NCI-H1694 treated with DMSO at 0.1 percent for 48 hours (cell line): ENCODE measurements around the gene GABRA5.
"Not testable (repeated sequence)": the region's sequence is repeated elsewhere in the genome, so short reads cannot be mapped to it uniquely, and the experiment has no call there.

Experiments used
- DNase-seq: peaks from one replicate; lab custom pipeline; 2025; lab: John Stamatoyannopoulos, UW

The GABRA5 gene

DNA sequence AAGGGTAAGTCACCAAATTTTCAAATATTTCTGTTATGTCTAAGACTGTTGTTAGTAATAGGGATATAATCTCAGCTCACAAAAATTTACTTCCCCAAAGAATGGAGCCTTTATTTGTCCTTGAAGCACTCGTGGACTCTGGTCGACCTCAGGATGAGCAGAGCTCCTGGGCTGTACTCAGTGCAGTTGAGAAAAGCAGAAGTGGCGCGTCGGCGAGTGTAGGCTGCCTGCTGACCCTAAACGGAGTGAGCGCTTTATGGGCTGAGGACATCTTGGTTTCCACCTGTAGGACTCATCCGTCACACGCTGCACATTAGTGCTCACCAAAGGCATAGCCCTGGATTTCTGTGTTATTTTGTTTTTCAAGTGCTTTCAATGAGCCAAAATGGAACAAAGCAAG is 11.0 kb downstream of the GABRA5 start:
- no peak for DNase-seq

DNA sequence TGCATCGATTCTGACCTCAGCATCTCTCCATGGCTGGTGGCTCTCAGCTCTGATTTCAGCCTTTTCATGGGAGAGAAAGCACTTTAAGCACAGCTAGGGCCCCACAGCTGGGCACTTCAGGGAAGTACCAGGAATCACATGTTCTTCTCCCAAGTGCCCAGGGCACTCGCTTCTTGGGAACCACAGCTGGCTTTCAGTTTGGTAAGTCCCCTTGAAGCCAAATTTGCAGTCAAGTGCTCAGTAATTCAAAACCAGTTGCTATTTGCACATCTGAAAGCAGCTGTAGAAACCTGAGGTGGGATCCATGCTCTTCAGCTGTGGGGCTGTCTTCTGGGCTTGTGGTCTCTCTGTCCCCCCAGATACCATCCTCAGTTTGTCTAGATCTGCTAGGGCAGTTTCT is 12.8 kb downstream of the GABRA5 start:
- DNase-seq = no peak

DNA sequence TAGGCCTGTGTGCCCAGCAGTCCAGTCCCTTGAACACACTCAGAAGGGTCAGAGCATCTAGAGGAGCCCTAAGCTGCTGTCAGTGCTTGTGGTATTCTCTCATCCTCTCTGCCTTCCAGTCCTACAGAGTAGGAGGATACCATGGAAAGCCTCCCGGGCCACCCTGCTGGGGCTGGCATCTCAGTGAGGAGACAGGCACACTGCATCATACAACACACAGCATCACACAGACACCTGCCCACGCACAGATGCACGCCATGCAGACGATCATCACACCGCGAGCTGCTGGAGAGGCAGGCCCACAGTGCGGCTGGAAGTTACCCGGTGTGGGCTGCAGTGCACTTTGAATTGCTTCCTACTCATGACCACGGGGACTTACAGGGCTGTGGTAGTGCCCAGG is 15.2 kb downstream of the GABRA5 start:
- DNase-seq = no peak

DNA sequence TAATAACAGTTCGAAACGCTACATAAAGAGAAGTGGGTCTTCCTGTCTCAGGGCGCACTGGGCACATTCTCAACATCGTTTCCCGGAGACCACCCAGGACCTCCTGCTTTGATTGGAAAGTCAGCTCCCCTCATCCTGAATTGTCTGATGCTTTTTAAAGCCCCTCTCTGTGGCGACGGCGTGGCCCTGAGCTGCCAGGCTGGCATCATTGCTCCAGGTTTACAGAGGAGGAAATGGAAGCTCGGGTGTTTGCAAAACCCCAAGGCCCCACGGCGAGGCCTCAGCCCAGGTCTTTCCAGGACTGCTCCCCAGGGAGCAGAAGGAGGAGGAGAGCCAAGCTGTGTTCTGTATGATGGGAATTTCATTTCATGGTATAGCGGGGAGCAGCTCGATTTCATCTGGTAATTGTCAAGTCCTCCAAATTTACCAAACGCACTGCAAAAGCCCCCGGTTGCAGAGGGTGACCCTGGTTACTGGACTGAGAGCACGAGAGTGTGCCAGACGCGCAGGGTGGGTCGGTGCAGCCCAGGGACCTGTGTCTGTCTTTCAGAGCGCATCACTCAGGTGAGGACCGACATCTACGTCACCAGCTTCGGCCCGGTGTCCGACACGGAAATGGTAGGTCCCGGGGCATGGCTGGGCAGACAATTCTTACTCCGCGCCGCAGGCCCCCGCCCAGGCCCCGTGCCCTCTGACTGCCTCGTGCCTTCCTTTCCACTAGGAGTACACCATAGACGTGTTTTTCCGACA is 15.9 kb downstream of the GABRA5 start:
- no peak for DNase-seq

DNA sequence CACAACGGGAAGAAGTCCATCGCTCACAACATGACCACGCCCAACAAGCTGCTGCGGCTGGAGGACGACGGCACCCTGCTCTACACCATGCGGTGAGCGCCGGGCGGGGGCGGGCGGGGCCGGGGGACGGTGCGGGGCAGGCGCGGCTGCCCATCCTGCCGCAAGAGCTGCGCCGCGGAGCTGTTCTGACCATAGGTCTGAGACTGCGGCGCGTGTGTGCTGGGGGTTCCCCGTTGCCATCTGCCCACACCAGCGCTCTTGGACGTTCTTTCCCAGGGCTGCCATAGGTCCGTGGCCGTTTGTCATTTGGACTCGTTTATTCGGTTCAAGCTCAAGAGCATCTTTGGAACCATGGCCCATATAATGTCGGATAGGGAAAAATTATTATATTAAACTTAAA is 16.6 kb downstream of the GABRA5 start:
- no peak for DNase-seq

DNA sequence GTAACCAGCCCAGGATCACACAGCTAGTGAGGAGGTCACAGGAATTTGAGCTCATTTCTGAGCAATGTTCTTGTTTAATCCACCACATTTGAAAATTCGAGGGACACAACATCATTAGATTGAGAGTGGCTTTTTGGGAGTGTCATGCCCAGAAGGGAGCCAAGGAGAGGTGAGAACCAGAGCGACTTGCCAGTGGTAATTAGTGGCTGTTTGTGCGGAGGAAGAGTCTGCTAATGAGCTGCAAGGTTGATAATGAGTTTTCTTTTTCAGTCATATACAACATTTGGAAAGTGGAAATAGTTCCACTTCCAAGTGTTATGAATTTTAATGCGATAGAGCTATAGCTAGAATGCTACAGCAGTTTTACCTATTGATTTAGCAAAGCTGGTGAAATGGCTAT is 19.7 kb downstream of the GABRA5 start:
- DNase-seq = no peak

DNA sequence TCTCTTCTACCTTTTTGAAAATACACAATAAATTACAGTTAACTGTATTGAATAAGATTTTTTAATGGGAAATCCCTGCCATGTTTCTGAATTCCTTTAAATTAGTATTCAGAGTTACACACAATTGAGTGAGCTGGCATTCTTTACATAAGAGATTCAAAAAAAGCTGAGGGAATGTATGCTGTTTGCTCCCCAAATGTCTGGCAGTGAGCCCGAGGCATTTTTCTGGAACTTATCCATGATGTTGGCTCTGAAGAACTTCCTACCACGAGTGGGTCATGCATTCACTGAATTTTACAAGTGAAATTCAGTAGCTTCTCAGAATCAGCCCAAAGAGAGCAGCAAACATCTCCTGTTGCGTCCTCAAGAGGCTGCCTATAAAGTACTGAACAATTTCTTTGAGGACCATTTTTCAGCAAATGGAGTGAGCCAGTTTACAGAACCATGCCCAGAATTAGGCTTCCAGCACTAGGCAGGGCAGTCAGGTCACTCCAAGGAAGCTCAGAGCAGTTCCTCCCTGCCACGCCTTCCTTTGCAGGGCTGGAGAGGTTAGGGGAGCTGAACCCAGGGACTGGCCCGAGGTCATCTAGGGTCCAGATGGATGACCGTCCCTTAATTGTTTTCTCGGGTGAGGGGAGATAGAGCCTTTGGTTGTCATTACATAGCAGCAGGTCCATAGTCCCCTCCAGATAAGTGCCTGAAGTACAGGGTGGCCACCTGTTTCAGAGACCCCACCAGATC is 21.2 kb downstream of the GABRA5 start:
- DNase-seq = no peak

DNA sequence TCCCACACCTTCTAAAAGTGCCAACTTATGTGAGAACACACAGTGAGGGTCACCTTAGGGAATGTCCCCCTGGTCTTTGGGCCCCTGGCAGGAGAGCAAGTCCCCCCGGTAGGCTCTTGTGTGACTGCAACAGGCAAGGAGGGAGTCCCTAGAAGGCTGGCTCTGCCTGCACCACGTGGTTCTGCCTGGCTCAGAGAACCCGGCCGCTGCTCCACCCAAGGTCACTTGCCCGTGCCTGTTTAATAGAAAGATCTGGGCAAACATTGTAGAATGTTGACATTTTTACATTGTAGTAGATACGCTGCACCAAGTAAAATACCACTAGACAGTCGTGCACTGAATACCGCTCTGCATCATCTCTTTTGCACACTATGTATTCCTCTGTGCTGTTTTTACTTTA is 21.9 kb downstream of the GABRA5 start:
- DNase-seq = no peak

DNA sequence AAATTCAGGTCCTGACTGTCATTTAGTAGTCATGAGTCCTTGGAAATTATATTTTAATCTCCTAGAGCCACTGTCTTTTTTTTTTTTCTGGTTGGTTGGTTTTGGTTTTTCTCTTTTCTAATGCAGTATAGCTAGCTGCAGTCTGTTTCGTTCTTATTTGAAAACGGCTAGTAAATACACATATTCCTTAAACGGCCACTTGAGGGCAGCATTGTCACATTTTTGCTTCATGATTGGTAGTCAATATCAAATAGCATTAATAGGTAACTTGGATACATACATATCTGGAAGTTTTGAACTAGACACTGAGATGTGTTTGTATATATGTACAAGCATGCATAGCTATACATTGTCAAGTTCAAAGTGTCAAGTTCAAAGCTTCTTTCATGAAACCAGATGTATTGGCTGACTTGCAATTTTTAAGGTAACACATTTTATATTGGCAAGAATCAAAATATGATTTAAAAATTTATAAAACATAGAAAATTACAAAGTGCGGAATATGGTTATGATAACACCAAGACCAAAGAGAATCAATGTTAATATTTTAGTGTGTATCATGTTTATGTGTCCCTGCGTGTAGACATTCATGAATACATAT is 22.5 kb downstream of the GABRA5 start:
- DNase-seq = peak; percentile 5

DNA sequence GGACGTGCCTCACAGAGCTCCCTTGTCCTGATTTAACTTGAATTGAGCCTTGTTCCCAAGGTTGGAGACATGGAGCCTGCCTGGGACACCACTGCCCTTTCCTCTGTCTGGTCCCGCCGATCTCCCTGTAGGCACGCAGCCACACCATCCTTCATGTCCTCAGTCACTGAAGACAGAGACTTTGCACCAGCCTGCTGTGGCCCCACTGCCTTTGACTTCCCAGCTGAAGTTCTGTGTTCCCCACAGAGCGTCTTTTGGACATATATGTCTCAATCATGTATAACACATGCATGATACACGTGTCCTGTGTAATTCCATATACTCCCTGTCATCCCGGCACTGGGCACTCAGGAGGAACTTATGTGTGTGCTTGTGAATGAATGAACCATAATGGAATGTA is 23.6 kb downstream of the GABRA5 start:
- DNase-seq = no peak

DNA sequence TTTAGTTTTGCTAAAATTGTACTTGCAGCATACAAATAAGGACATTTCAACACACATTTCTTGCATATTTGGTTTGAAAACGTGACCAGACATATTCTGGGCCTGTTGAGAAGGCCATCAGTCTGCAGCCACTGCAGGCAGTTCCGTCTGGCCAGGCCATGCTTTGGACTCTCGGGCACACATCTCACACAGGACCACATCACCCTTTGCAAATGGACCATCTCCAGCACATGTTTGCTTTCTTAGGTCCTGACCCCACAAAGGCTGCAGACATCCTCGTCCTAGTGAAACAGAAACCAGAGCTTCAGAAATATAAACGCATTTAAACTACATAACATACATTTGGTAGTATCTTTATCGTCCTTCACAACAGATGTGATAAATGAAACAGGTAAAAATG is 24.1 kb downstream of the GABRA5 start:
- no peak for DNase-seq

DNA sequence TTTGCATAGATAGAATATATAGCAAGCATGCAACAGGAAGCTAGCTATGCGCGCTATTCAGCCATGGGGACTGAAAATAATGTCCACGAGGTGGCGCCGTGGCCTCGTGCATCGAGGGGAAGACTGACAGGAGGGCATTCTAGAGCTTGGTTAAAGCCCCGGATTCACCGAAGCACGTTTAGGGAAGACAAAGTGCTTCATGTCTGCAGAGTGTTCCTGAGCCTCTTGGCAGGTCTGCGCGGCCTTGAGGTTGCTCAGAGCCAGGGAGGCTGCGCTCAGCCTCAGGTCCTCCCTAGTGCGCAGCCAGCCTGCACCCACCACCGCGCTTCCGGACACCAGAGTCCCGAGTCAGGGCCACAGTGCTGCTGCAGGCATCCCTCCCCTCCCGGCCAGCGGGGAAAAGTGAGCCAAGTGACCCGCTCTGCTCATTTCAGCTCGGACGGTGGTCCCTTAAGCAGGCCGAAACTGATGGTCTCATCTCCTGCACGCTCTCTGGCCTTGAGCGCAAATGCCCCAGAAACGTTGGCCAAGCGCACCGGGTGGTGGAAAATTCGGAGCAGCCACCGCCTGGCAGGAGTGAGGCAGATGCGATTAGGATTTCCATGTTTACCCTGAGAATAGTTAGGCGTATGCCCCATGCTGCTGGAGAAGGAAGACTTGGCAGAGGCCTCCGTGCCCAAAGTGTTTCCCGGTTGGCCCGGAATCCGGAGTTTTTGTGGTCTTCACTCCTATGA is 24.8 kb downstream of the GABRA5 start:
- DNase-seq = peak; percentile 8

DNA sequence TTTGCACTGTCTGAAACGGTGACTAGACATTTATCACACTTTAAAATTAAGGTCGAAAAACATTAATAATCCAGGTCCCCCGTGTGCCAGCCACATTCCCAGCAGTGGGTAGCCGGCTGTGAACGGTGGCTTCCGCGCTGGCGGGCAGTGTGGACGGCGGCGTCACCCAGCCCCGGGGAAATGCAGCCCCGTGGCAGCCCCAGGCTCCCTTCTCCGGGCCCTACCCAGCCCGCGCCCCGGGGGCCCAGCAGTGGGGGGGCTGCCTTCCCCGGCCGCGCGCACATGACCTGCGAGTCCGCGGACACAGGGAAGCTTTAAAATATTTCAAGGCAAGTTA is 25.3 kb downstream of the GABRA5 start:
- DNase-seq = no peak

DNA sequence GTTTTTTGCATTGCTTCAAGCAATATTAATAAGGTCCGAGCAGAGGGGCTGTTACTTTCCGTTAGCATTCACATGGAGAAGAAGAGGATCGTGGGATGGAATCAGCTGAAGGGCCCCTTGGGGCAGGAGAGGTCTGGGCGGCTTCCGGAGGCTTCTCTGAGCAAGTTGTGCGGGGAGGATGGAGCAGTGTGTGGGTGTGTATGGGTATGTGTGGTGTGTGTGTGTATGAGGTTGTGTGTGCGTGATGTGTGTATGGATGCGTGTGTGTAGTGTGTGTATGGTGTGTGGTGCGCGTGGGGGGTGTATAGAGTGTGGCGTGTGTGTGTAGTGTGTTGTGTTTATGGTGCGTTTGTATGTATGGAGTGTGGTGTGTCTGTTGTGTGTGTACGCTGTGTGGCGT is 25.8 kb downstream of the GABRA5 start:
- DNase-seq = no peak

DNA sequence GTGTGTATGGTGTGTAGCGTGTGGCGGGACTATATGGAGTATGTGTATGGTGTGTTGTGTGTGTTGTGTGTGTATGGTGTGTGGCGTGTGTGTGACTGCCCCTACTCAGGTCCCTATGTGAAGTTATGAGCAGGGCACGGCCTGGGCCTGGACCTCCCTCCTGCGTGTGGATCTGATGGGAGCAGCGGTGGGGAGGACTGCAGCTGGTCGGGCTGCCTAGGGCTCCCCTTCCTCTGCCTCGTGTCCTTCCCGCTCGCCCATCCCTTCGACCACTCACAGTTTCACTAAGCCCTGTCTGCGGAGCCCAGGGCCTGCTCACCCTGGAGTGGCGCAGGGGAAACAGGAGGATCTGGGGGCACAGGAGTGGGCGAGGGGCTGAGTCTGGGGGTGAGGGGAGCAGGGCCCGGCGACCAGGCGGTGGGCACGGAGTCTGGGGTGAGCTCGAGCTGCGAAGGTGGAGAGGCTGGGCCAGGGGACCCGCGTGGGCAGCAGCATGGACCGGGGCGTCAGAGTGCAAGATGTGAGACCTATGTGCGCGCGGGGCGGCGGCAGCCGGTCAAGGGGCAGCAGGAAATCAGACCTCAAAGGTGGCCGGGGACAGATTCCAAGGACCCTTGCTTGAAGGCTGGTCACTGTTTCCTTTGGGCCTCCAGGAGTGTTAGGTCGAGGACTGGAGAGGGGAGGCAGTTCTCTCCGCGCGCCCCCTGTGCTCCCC is 26.6 kb downstream of the GABRA5 start:
- no peak for DNase-seq

DNA sequence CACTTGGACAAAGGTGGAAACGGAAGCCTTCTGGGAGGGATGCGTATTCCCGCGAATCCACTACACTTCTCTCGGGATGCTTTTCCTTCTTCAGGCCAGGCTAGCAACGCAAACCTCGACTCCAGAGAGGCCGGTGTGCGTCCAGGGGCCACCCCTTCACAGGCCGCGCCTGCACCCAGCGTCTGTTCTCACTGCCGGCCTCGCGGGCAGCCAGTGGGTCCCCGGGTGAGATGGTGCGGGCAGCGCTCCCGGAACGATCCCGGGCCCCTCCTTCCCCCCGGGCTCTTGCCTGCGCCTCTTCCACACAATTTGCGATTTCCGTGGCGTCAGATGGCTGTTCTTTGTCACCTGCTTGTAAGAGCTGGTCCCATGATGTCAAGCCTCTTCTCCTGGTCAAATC is 27.3 kb downstream of the GABRA5 start:
- DNase-seq = no peak

DNA sequence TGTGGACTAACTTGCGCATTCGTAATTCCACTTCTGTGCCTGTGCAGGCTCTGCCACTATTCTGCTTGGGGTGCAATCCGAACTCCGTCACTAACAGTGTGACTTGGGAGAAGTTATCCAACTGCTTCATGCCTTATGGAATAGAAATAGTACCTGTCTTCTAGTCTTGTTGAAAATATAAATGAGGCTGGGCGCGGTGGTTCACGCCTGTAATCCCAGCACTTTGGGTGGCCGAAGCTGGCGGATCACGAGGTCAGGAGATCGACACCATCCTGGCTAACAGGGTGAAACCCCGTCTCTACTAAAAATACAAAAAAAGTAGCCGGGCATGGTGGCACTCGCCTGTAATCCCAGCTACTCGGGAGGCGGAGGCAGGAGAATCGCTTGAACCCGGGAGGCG is 28.5 kb downstream of the GABRA5 start:
- DNase-seq = not testable (repeated sequence)

DNA sequence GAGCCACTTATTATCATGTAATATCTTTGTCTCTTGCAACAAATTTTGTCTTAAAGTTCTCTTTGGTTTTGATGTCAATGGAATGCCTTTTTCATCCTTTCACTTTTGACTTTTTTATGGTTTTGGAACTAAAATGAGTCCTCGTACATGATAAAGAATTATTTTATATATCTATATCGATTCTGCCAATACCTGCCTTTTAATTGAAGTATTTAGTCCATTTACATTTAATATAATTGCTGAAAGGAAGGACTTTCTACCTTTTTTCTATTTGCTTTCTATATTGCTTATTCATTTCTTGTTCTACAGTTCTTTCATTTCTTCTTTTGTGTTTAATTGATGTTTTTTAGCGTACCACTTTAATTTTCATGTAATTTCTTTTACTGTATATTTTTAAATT is 32.8 kb downstream of the GABRA5 start:
- no peak for DNase-seq

DNA sequence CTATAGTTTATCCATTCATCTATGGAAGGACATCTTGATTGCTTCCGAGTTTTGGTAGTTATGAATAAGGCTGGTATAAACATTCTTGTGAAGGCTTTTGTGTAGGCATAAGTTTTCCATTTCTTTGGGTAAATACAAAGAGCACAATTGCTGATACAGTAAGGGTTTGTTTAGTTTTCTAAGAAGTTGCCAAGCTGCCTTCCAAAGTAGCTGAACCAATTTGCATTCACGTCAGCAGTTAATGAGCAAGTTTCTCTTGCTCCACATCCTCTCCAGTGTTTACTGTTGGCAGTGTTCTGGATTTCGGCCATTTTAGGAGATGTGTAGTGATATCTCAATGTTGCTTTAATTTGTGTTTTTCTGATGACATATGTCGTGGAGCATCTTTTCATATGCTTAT is 34.2 kb downstream of the GABRA5 start:
- no peak for DNase-seq

DNA sequence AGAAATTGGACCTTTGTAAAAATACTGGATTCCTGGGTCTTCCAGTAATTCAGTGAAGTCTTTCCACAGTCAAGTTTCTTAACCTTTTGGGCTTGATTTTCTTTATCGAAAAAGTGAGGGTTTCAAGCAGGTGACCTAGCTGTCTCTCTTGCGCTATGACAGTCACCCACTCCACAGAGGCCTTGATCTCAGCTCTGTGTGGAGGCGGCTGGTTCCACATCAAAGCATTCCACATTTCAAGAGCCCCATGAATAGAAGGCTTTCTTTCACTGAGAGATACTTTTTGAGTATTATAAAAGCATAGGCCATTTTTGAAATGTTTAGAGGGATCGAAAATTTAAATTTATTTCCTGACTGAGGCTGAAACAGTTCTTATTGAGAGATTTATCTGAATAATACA is 43.9 kb downstream of the GABRA5 start:
- DNase-seq = no peak

DNA sequence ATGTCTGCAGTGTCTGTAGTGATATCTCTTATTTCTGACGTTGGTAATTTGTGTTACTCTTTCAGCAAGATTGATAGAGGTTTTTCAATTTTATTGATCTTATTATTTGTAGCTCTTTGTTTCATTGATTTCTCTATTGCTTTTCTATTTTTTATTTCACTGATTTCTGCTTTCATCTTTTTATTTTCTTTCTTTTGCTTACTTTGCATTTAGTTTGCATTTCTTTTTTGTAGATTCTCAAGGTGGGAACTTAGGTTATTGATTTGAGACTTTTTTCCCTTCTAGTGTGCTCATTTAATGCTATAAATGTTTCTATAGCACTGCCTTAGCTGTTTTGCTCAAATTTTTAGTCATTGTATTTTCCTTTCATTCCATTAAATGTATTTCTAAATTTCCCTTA is 54.6 kb downstream of the GABRA5 start:
- DNase-seq = no peak

DNA sequence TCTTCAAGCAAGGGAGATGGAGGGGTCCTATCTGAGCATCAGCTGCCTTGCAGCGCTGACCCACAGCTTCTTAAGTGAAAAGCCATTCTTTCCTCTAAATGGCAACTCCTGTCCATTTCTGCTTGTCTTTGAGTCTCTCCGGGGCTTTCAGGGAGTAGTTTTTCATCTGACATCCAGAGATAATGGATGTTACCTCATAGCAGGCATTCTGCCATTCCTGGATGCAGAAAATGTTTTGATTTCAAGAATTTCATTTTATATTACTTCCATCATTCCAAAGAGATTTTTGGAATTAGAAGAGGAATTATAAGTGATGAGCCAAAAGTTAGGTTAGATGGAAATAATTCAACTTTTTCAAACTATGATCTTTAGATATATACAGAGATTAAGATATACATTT is 59.2 kb downstream of the GABRA5 start:
- DNase-seq = no peak
